Right lobe of liver (tissue), 4 donors: ENCODE data around the gene PHLDA1.

ENCODE experiments used
- POLR2A ChIP-seq: fragments of 450-650 bp; IDR thresholded peaks from one replicate; pipeline ENCODE4 v1.6.1; 2017; ENCODE audit warnings: antibody characterized with exemption, mild to moderate bottlenecking
- TF ChIP-seq, protein P1 (sequence below), 4 donors: fragments of 200-600 bp in 3 of 4; fragments of 450-650 bp in 1 of 4; IDR thresholded peaks; one replicate each; pipeline versions ENCODE4 v1.5.1 to v1.8.0; 2016 to 2022; ENCODE audit warnings: antibody characterized with exemption in 4 of 4, mild to moderate bottlenecking in 2 of 4
- donor health status: DM: no; HTN: no; CAD: no.
- donor health status: DM: no; HTN: no; CAD: no.
- donor health status: DM: no; HTN: yes; CAD: no.

DNA sequence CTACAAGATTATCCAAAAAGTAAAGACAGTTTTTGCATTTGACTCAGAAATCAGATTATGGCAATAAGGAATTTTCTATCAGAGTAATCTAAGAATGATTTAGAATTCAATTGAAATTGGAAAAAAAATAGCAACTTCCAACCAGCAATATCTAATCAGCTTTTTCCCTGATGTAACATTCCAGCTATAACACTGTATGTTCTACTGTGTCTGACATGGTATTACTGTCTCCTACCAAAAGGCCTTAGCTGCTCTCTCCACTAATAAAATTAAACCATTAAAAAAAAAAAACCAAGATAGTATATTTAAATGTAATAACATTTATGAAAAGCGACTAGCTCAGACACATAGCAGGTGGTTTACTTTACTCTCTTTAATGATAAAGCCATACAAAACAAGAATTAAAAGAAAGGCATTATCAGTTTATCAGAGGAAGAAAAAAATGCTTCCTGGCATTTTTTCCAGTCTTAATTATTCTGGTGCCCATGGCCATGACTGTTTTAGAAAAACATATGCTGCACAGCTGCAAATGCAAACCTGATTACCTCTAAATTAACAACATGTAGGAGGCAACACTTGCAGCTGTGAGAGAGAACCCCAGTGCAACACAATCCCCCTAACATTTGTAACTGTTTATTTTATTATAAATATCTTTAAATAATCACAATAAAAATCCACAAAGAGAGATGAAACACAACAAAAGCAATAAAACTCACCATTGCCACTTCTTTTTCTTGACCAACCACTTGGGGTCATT is 28.8 kb downstream of the PHLDA1 start:
- TF ChIP-seq, protein P1, sequence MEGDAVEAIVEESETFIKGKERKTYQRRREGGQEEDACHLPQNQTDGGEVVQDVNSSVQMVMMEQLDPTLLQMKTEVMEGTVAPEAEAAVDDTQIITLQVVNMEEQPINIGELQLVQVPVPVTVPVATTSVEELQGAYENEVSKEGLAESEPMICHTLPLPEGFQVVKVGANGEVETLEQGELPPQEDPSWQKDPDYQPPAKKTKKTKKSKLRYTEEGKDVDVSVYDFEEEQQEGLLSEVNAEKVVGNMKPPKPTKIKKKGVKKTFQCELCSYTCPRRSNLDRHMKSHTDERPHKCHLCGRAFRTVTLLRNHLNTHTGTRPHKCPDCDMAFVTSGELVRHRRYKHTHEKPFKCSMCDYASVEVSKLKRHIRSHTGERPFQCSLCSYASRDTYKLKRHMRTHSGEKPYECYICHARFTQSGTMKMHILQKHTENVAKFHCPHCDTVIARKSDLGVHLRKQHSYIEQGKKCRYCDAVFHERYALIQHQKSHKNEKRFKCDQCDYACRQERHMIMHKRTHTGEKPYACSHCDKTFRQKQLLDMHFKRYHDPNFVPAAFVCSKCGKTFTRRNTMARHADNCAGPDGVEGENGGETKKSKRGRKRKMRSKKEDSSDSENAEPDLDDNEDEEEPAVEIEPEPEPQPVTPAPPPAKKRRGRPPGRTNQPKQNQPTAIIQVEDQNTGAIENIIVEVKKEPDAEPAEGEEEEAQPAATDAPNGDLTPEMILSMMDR (IDR thresholded peaks at IDR 0.05), result no peak
- no peak for TF ChIP-seq POLR2A
